ENCODE measurements around the gene GADD45A. TPM values are rescaled to one million over a fixed set of nuclear protein-coding genes. Genes with fewer than 3 reads are reported as not detected.

GADD45A gene
- total and polyA plus RNA-seq, 9 of the 15 experiments (the other 6 are each of a cell fraction or from before 2014, with no cell fraction given): 21.3 to 156 (median 62.1) TPM

GRCh38 chr1:67674260-67675011 lies 10.6 kb upstream of the GADD45A start:
- Histone ChIP-seq H4K20me1 (replicated peaks; ENCODE audit: control insufficient read depth, insufficient read depth, low read length) (no peaks in the 10 kb centered on the region), H3K9me3 (replicated peaks; ENCODE audit: control insufficient read depth, insufficient read depth, low read depth, low read length) (no peaks in the 10 kb centered on the region), H3K36me3 (ENCODE audit: control insufficient read depth, insufficient read depth, low read length) (no peaks in the 10 kb centered on the region), H3K4me3 (no peak overlapping the region), H3K27ac (ENCODE audit: extremely low read depth, low read depth, low read length) (no peak overlapping the region; the same call in 2 of the 3 replicates), H3K4me1 (replicated peaks in 1 of 2; ENCODE audit: control insufficient read depth in 2 of 2, insufficient read depth in 2 of 2, low read length in 2 of 2) (peaks cover 3 to 9% of the 10 kb centered on the region in 2 experiments; a peak in 2 of 5 replicates), H3K79me2 (ENCODE audit: control insufficient read depth, insufficient read depth, low read length) (no peaks in the 10 kb centered on the region), H3K4me2 (ENCODE audit: insufficient read depth, low read length) (peak overlapping the region; percentile 7; the same call in 1 of the 2 replicates), H3K9me1 (ENCODE audit: control insufficient read depth, insufficient read depth, low read length) (no peaks in the 10 kb centered on the region), H3K9ac (ENCODE audit: insufficient read depth in 1 of 2, low read depth in 2 of 2, low read length in 2 of 2) (peak overlapping the region; percentile 7 to 72; a peak in 1 of 4 replicates), H3K27me3 (ENCODE audit: control insufficient read depth in 2 of 2, insufficient read depth in 2 of 2, low read length in 2 of 2) (no peaks in the 10 kb centered on the region), H2AFZ (ENCODE audit: low read depth, low read length) (peak overlapping the region; percentile 78)
- ChIA-PET CTCF (ENCODE audit: low intra/inter-chr PET ratio) (interaction anchor here (0.7 kb wide), 1 partner anchor 166 kb away, joined by 3 read pairs; no protein-coding TSS in a partner anchor), POLR2A (interaction anchor here (0.5 to 5.9 kb wide), 2 partner anchors 10 to 246 kb away, joined by 3 to 62 read pairs; partner anchors contain the start of gene GADD45A)
- BruUV-seq (replicated peaks): no TSS peak
- FAIRE-seq (no peak), ATAC-seq (peak; percentile 69), DNase-seq (ENCODE audit: extremely low read depth in 1 of 4, low spot score in 3 of 4) (no peak)
- intact Hi-C loops (cut with micrococcal nuclease): no loop called here
- in situ Hi-C loops (cut with MboI): no loop called here
- 17% methylated on average over 4 of the region's 4 CpGs for WGBS (ENCODE audit: insufficient coverage, low coverage, missing lambda C conversion rate)
- TF ChIP-seq RCOR1 (IDR thresholded peaks at IDR 0.05; ENCODE audit: borderline replicate concordance in 1 of 2, low read depth in 2 of 2, low read length in 2 of 2) (peak in 1 of 2 experiments; percentile 12; a peak in 1 of 4 replicates), ZNF232 (CRISPR knock-in tag; IDR thresholded peaks at IDR 0.05) (no peak), SOX6 (IDR thresholded peaks at IDR 0.05) (no peak), PML (IDR thresholded peaks at IDR 0.05; ENCODE audit: low read length) (no peak), ZNF212 (CRISPR knock-in tag; IDR thresholded peaks at IDR 0.05) (no peak), CTBP1 (IDR thresholded peaks at IDR 0.05; ENCODE audit: borderline replicate concordance) (0 out of 2 replicates have a peak, but pooled peaks have one; percentile 43), MEIS2 (IDR thresholded peaks at IDR 0.05; ENCODE audit: partially characterized antibody) (peak; percentile 26), ZNF143 (CRISPR knock-in tag; IDR thresholded peaks at IDR 0.05) (no peak), POLR2AphosphoS2 (IDR thresholded peaks at IDR 0.05; ENCODE audit: low read length) (no peak), NELFE (IDR thresholded peaks at IDR 0.05; ENCODE audit: insufficient read depth, insufficient read length) (no peak), NFATC3 (IDR thresholded peaks at IDR 0.05) (no peak), ATF4 (CRISPR knock-in tag; IDR thresholded peaks at IDR 0.05) (no peak), ATF1 (CRISPR knock-in tag; IDR thresholded peaks at IDR 0.05) (no peak), ATF1 (tag; IDR thresholded peaks at IDR 0.05) (peak; percentile 27; the same call in 1 of the 2 replicates), TBP (optimal IDR thresholded peaks at IDR 0.05; ENCODE audit: low read depth, low read length) (no peak), ZBTB33 (CRISPR knock-in tag; IDR thresholded peaks at IDR 0.05) (no peak), NFYB (IDR thresholded peaks at IDR 0.05; ENCODE audit: extremely low read depth, insufficient read length) (no peak), ZNF444 (CRISPR knock-in tag; IDR thresholded peaks at IDR 0.05) (no peak), ZNF707 (CRISPR knock-in tag; conservative IDR thresholded peaks at IDR 0.05) (no peak), ETV1 (tag; conservative IDR thresholded peaks at IDR 0.05; ENCODE audit: low read depth) (no peak), PKNOX1 (IDR thresholded peaks at IDR 0.05) (peak; percentile 40)
